GM23338 (cell line): Measurements from ENCODE around the gene PAX2. TPM values are rescaled to one million over a fixed set of nuclear protein-coding genes. Genes with fewer than 3 reads are reported as not detected.

Source experiments
- ATAC-seq: fragments of 200-7000 bp; cut with Tn5 transposase; 3 replicates; pipeline ENCODE4 v1.9.1; 2020
- DNase-seq: peaks from one replicate; pipeline ENCODE4 v3.0.0-alpha.2; 2015; ENCODE audit warnings: low spot score
- H2AFZ ChIP-seq: fragments of 200-600 bp; sonication (generic); 2 replicates; pipeline ENCODE4 v1.8.0; 2016; ENCODE audit warnings: antibody characterized with exemption, mild to moderate bottlenecking, moderate library complexity
- H3F3A ChIP-seq: fragments of 200-600 bp; sonication (generic); replicated peaks from 2 replicates; pipeline ENCODE4 v1.8.0; 2017; ENCODE audit warnings: antibody characterized with exemption, mixed run types, low read depth
- H3K27ac ChIP-seq: fragments of 200-600 bp; sonication (generic); 2 replicates; pipeline ENCODE4 v1.6.1; 2016; ENCODE audit warnings: low read depth
- H3K27me3 ChIP-seq: fragments of 200-600 bp; sonication (generic); 2 replicates; pipeline ENCODE4 v1.8.0; 2016; ENCODE audit warnings: mild to moderate bottlenecking, mixed run types, moderate library complexity; ENCODE audit not compliant: insufficient read depth
- H3K36me3 ChIP-seq: fragments of 200-600 bp; sonication (generic); 2 replicates; pipeline ENCODE4 v1.8.0; 2016; ENCODE audit warnings: mild to moderate bottlenecking; ENCODE audit not compliant: insufficient read depth
- H3K4me1 ChIP-seq: fragments of 200-600 bp; sonication (generic); 2 replicates; pipeline ENCODE4 v1.8.0; 2016; ENCODE audit warnings: mild to moderate bottlenecking, moderate library complexity; ENCODE audit not compliant: insufficient read depth
- H3K4me2 ChIP-seq: fragments of 200-600 bp; sonication (generic); 2 replicates; pipeline ENCODE4 v1.7.1; 2017; ENCODE audit warnings: mixed run types
- H3K4me3 ChIP-seq: fragments of 200-600 bp; sonication (generic); 2 replicates; pipeline ENCODE4 v1.6.1; 2016; ENCODE audit warnings: mixed run types
- H3K79me2 ChIP-seq: fragments of 200-600 bp; sonication (generic); replicated peaks from 2 replicates; pipeline ENCODE4 v1.8.0; 2017; ENCODE audit warnings: mild to moderate bottlenecking; ENCODE audit not compliant: insufficient read depth
- H3K9me2 ChIP-seq: fragments of 200-600 bp; sonication (generic); 2 replicates; pipeline ENCODE4 v1.8.0; 2017; ENCODE audit not compliant: insufficient read depth
- H4K20me1 ChIP-seq: fragments of 200-600 bp; sonication (generic); replicated peaks from 2 replicates; pipeline ENCODE4 v1.8.0; 2017; ENCODE audit warnings: mild to moderate bottlenecking; ENCODE audit not compliant: insufficient read depth
- H3K27ac Mint-ChIP-seq: 2 replicates; pipeline ENCODE4 v1.8.0; 2020; ENCODE audit warnings: inconsistent platforms, mild to moderate bottlenecking, moderate library complexity, mixed read lengths
- H3K27me3 Mint-ChIP-seq: 3 replicates; pipeline ENCODE4 v1.8.0; 2022; ENCODE audit warnings: low read depth, mild to moderate bottlenecking, moderate library complexity, mixed read lengths, inconsistent platforms; ENCODE audit not compliant: insufficient read depth, poor library complexity
- H3K36me3 Mint-ChIP-seq: 3 replicates; pipeline ENCODE4 v1.8.0; 2021; ENCODE audit warnings: low read depth, mild to moderate bottlenecking, inconsistent platforms, moderate library complexity, mixed read lengths
- H3K4me1 Mint-ChIP-seq: 3 replicates; pipeline ENCODE4 v1.8.0; 2020; ENCODE audit warnings: mild to moderate bottlenecking, inconsistent platforms, mixed read lengths
- H3K4me3 Mint-ChIP-seq: 3 replicates; pipeline ENCODE4 v1.8.0; 2021; ENCODE audit warnings: moderate library complexity, mild to moderate bottlenecking, inconsistent platforms, mixed read lengths
- H3K9me3 Mint-ChIP-seq: 3 replicates; pipeline ENCODE4 v1.8.0; 2020; ENCODE audit warnings: moderate library complexity, mild to moderate bottlenecking, inconsistent platforms, mixed read lengths
- CTCF ChIP-seq, 2 experiments: fragments of 200-600 bp in 1 of 2; sonication (generic) in 1 of 2; conservative IDR thresholded peaks; 2 replicates each; pipeline versions ENCODE4 v1.5.1 to v1.6.1; 2016 to 2017; ENCODE audit warnings: antibody characterized with exemption in 2 of 2, low read depth in 2 of 2, mild to moderate bottlenecking in 2 of 2, moderate library complexity in 1 of 2
- ETS1 ChIP-seq: IDR thresholded peaks from 2 replicates; pipeline ENCODE4 v1.6.1; 2016; ENCODE audit warnings: antibody characterized with exemption
- EZH2 ChIP-seq: fragments of 200-600 bp; sonication (generic); IDR thresholded peaks from one replicate; pipeline ENCODE4 v1.8.0; 2017; ENCODE audit warnings: antibody characterized with exemption, mild to moderate bottlenecking, low read depth; ENCODE audit not compliant: unreplicated experiment
- EZH2phosphoT487 ChIP-seq: fragments of 200-600 bp; sonication (generic); IDR thresholded peaks from one replicate; pipeline ENCODE4 v1.8.1; 2018; ENCODE audit warnings: antibody characterized with exemption; ENCODE audit not compliant: unreplicated experiment
- POLR2AphosphoS5 ChIP-seq: IDR thresholded peaks from 2 replicates; pipeline ENCODE4 v1.6.1; 2016; ENCODE audit warnings: antibody characterized with exemption, low read depth
- ZNF114 ChIP-seq: fragments of 250-450 bp; sonication (Bioruptor Pico); IDR thresholded peaks from 2 replicates; pipeline ENCODE4 v1.5.0; 2020; ENCODE audit warnings: mild to moderate bottlenecking, moderate library complexity
- polyA plus RNA-seq: library from polyadenylated mRNA; unstranded; fragments of >200 nt; fragmentation: Nextera tagmentation; extraction: Ambion mirVana; gene quantifications from 2 replicates; pipeline ENCODE4 v1.2.1, GENCODE V29; 2016
- total RNA-seq: library from RNA; depleted of rRNA; stranded (reverse); fragments of >200 nt; shearing (Covaris generic); gene quantifications from 2 replicates; pipeline ENCODE4 v1.2.3, GENCODE V29; 2014
- TF ChIP-seq, protein P1 (sequence below): IDR thresholded peaks from one replicate; pipeline ENCODE4 v1.6.1; 2018; ENCODE audit warnings: antibody characterized with exemption; ENCODE audit not compliant: unreplicated experiment
- TF ChIP-seq, protein P2 (sequence below): fragments of 250-450 bp; sonication (Bioruptor Pico); IDR thresholded peaks from 2 replicates; pipeline ENCODE4 v1.5.0; 2020; ENCODE audit warnings: mild to moderate bottlenecking, moderate library complexity

The PAX2 gene
- total and polyA plus RNA-seq, 2 experiments from 2014 or later: not detected

- TF ChIP-seq, protein P1, sequence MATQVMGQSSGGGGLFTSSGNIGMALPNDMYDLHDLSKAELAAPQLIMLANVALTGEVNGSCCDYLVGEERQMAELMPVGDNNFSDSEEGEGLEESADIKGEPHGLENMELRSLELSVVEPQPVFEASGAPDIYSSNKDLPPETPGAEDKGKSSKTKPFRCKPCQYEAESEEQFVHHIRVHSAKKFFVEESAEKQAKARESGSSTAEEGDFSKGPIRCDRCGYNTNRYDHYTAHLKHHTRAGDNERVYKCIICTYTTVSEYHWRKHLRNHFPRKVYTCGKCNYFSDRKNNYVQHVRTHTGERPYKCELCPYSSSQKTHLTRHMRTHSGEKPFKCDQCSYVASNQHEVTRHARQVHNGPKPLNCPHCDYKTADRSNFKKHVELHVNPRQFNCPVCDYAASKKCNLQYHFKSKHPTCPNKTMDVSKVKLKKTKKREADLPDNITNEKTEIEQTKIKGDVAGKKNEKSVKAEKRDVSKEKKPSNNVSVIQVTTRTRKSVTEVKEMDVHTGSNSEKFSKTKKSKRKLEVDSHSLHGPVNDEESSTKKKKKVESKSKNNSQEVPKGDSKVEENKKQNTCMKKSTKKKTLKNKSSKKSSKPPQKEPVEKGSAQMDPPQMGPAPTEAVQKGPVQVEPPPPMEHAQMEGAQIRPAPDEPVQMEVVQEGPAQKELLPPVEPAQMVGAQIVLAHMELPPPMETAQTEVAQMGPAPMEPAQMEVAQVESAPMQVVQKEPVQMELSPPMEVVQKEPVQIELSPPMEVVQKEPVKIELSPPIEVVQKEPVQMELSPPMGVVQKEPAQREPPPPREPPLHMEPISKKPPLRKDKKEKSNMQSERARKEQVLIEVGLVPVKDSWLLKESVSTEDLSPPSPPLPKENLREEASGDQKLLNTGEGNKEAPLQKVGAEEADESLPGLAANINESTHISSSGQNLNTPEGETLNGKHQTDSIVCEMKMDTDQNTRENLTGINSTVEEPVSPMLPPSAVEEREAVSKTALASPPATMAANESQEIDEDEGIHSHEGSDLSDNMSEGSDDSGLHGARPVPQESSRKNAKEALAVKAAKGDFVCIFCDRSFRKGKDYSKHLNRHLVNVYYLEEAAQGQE: no peak
- TF ChIP-seq POLR2AphosphoS5 (no peak), EZH2phosphoT487 (no peak)
Measured at GRCh38 chr10:100774223-100774622, 28.8 kb downstream of the PAX2 start (continued).

GRCh38 chr10:100774876-100775275 is 29.5 kb downstream of the PAX2 start:
- H3K27me3 ChIP-seq: no peaks in the 10 kb centered on the region
- ATAC-seq (no peak), DNase-seq (no peak)
- no peak overlapping the region for H3K4me2 ChIP-seq
- no peak overlapping the region for H3K27ac ChIP-seq
- no peaks in the 10 kb centered on the region for H3K79me2 ChIP-seq
- H3F3A ChIP-seq: no peaks in the 10 kb centered on the region
- H3K36me3 ChIP-seq: no peaks in the 10 kb centered on the region
- H4K20me1 ChIP-seq: no peaks in the 10 kb centered on the region
- H3K4me1 ChIP-seq: peaks cover 8% of the 10 kb centered on the region
- no peaks in the 10 kb centered on the region; the same call in 2 of the 3 replicates for H3K36me3 Mint-ChIP-seq
- 0 out of 3 replicates have a peak, but pooled peaks cover 3% of the 10 kb centered on the region for H3K9me3 Mint-ChIP-seq
- no peak overlapping the region for H3K4me3 Mint-ChIP-seq
- peaks cover 24% of the 10 kb centered on the region for H3K27me3 Mint-ChIP-seq
- no peaks in the 10 kb centered on the region for H3K9me2 ChIP-seq
- no peak overlapping the region for H2AFZ ChIP-seq
- H3K4me3 ChIP-seq: no peak overlapping the region
- H3K27ac Mint-ChIP-seq: no peak overlapping the region
- H3K4me1 Mint-ChIP-seq: peaks cover 23% of the 10 kb centered on the region
- TF ChIP-seq ZNF114 (CRISPR knock-in tag): no peak
- no peak for TF ChIP-seq CTCF (conservative IDR thresholded peaks at IDR 0.05; ENCODE audit: low read depth in 2 of 2)
- TF ChIP-seq, protein P1: no peak
- TF ChIP-seq, protein P2, sequence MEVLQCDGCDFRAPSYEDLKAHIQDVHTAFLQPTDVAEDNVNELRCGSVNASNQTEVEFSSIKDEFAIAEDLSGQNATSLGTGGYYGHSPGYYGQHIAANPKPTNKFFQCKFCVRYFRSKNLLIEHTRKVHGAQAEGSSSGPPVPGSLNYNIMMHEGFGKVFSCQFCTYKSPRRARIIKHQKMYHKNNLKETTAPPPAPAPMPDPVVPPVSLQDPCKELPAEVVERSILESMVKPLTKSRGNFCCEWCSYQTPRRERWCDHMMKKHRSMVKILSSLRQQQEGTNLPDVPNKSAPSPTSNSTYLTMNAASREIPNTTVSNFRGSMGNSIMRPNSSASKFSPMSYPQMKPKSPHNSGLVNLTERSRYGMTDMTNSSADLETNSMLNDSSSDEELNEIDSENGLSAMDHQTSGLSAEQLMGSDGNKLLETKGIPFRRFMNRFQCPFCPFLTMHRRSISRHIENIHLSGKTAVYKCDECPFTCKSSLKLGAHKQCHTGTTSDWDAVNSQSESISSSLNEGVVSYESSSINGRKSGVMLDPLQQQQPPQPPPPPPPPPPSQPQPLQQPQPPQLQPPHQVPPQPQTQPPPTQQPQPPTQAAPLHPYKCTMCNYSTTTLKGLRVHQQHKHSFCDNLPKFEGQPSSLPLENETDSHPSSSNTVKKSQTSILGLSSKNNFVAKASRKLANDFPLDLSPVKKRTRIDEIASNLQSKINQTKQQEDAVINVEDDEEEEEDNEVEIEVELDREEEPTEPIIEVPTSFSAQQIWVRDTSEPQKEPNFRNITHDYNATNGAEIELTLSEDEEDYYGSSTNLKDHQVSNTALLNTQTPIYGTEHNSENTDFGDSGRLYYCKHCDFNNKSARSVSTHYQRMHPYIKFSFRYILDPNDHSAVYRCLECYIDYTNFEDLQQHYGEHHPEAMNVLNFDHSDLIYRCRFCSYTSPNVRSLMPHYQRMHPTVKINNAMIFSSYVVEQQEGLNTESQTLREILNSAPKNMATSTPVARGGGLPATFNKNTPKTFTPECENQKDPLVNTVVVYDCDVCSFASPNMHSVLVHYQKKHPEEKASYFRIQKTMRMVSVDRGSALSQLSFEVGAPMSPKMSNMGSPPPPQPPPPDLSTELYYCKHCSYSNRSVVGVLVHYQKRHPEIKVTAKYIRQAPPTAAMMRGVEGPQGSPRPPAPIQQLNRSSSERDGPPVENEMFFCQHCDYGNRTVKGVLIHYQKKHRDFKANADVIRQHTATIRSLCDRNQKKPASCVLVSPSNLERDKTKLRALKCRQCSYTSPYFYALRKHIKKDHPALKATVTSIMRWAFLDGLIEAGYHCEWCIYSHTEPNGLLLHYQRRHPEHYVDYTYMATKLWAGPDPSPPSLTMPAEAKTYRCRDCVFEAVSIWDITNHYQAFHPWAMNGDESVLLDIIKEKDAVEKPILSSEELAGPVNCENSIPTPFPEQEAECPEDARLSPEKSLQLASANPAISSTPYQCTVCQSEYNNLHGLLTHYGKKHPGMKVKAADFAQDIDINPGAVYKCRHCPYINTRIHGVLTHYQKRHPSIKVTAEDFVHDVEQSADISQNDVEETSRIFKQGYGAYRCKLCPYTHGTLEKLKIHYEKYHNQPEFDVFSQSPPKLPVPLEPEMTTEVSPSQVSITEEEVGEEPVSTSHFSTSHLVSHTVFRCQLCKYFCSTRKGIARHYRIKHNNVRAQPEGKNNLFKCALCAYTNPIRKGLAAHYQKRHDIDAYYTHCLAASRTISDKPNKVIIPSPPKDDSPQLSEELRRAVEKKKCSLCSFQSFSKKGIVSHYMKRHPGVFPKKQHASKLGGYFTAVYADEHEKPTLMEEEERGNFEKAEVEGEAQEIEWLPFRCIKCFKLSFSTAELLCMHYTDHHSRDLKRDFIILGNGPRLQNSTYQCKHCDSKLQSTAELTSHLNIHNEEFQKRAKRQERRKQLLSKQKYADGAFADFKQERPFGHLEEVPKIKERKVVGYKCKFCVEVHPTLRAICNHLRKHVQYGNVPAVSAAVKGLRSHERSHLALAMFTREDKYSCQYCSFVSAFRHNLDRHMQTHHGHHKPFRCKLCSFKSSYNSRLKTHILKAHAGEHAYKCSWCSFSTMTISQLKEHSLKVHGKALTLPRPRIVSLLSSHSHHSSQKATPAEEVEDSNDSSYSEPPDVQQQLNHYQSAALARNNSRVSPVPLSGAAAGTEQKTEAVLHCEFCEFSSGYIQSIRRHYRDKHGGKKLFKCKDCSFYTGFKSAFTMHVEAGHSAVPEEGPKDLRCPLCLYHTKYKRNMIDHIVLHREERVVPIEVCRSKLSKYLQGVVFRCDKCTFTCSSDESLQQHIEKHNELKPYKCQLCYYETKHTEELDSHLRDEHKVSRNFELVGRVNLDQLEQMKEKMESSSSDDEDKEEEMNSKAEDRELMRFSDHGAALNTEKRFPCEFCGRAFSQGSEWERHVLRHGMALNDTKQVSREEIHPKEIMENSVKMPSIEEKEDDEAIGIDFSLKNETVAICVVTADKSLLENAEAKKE (CRISPR knock-in tag): no peak
- TF ChIP-seq ETS1: no peak
- no peak for TF ChIP-seq EZH2
